Fibroblast of skin of scalp (primary cell): Measurements from ENCODE around the gene SPINK5. TPM values are rescaled to one million over a fixed set of nuclear protein-coding genes. Genes with fewer than 3 reads are reported as not detected.
"Not testable (repeated sequence)": the region's sequence is repeated elsewhere in the genome, so short reads cannot be mapped to it uniquely, and the experiment has no call there.

Experiments used
- DNase-seq: peaks from one replicate; pipeline ENCODE4 v3.0.0-alpha.2; 2013
- polyA plus RNA-seq, 2 experiments: library from polyadenylated mRNA; unstranded; fragments of 120-200 nt; gene quantifications; one replicate each; pipeline ENCODE4 v1.2.1, GENCODE V29; 2013; ENCODE audit not compliant: insufficient read length in 2 of 2

The SPINK5 gene
- not detected for polyA plus RNA-seq (2013, experiment 1 of 2; ENCODE audit: insufficient read length)
- polyA plus RNA-seq (2013, experiment 2 of 2; ENCODE audit: insufficient read length) = 0.06 TPM

GRCh38 chr5:148063861-148064260 lies at the start of gene SPINK5:
Gene SPINK5, plus strand, starts transcription at chr5:148063980. Its CDS starts 65 bp downstream, at chr5:148064045.
- DNase-seq = no peak

- no peak for DNase-seq
These were observed 49.5 kb upstream of the SPINK5 start for GRCh38 chr5:148014276-148014675.

GRCh38 chr5:148020257-148020988 lies 43.4 kb upstream of the SPINK5 start:
- no peak for DNase-seq

- no peak for DNase-seq
These were observed 36.3 kb upstream of the SPINK5 start for GRCh38 chr5:148027505-148027904.

- DNase-seq = no peak
These were observed 34.6 kb upstream of the SPINK5 start for GRCh38 chr5:148029131-148029530.

GRCh38 chr5:148033134-148033533 lies 30.6 kb upstream of the SPINK5 start:
- no peak for DNase-seq

- DNase-seq = no peak
These were observed 28.1 kb upstream of the SPINK5 start for GRCh38 chr5:148035676-148036075.

GRCh38 chr5:148042881-148043280 lies 20.9 kb upstream of the SPINK5 start:
- DNase-seq = no peak

- DNase-seq = no peak
These were observed 20.1 kb upstream of the SPINK5 start for GRCh38 chr5:148043705-148044104.

GRCh38 chr5:148055160-148055559 lies 8.6 kb upstream of the SPINK5 start:
- not testable (repeated sequence) for DNase-seq

GRCh38 chr5:148060309-148060708 lies 3.5 kb upstream of the SPINK5 start:
- DNase-seq = no peak

GRCh38 chr5:148060881-148061280 lies 2.9 kb upstream of the SPINK5 start:
- DNase-seq = no peak

GRCh38 chr5:148070621-148071020 lies 6.8 kb downstream of the SPINK5 start:
- no peak for DNase-seq

GRCh38 chr5:148072207-148072606 lies 8.4 kb downstream of the SPINK5 start:
- DNase-seq = no peak

- no peak for DNase-seq
These were observed 11.7 kb downstream of the SPINK5 start for GRCh38 chr5:148075529-148075928.

GRCh38 chr5:148083203-148083602 lies 19.4 kb downstream of the SPINK5 start:
- no peak for DNase-seq

- DNase-seq = no peak
These were observed 20.5 kb downstream of the SPINK5 start for GRCh38 chr5:148084269-148084668.

- DNase-seq = no peak
These were observed 21.5 kb downstream of the SPINK5 start for GRCh38 chr5:148085310-148085709.

- no peak for DNase-seq
These were observed 22.4 kb downstream of the SPINK5 start for GRCh38 chr5:148085977-148086705.

GRCh38 chr5:148090146-148090772 lies 26.5 kb downstream of the SPINK5 start:
- no peak for DNase-seq

- DNase-seq = no peak
These were observed 27.0 kb downstream of the SPINK5 start for GRCh38 chr5:148090773-148091250.

GRCh38 chr5:148091991-148092964 lies 28.5 kb downstream of the SPINK5 start:
- no peak for DNase-seq
